ENCODE data around the gene IL4I1. TPM values are rescaled to one million over a fixed set of nuclear protein-coding genes. Genes with fewer than 3 reads are reported as not detected.

IL4I1 gene
- total RNA-seq = not detected in 2 replicates

GRCh38 chr19:49896863-49897621 is at the start of gene IL4I1:
TSS of gene IL4I1 (minus strand) at chr19:49896887. CDS start at chr19:49896160, 727 bp downstream.

GRCh38 chr19:49929121-49929610 is 32.5 kb upstream of the IL4I1 start, which contains the start of the genes ATF5 and NUP62:
TSS of gene ATF5 (plus strand) at chr19:49929205. CDS start at chr19:49930851, 1,646 bp downstream.
TSS of gene NUP62 (minus strand) at chr19:49929504. CDS start at chr19:49909807, 19,697 bp downstream.

GRCh38 chr19:49877020-49877878 is 19.4 kb downstream of the IL4I1 start, which contains the start of the genes AKT1S1 and TBC1D17:
TSS of gene AKT1S1 (minus strand) at chr19:49877355. CDS start at chr19:49873295, 4,060 bp downstream.
TSS of gene TBC1D17 (plus strand) at chr19:49877702. CDS start at chr19:49877724, 22 bp downstream.

GRCh38 chr19:49866933-49867782 is 29.5 kb downstream of the IL4I1 start, which contains the start of gene PNKP:
TSS of gene PNKP (minus strand) at chr19:49867576. CDS start at chr19:49867204, 372 bp downstream.

GRCh38 chr19:49850487-49851342 is 46.0 kb downstream of the IL4I1 start, which contains the start of gene PTOV1:
TSS of gene PTOV1 (plus strand) at chr19:49851159.

Other genes with a start within 250 kb of the IL4I1 start
- gene IRF3, start 231.0 kb downstream of the IL4I1 start, total RNA-seq = 71.1 and 83.8 TPM in 2 replicates
- gene BCL2L12, start 231.0 kb downstream of the IL4I1 start, total RNA-seq = 18.4 and 37.6 TPM in 2 replicates
- 301 and 446 TPM in 2 replicates for gene PRMT1, start 219.6 kb downstream of the IL4I1 start, total RNA-seq
- 1.3 and 4.1 TPM in 2 replicates for gene ADM5, start 207.3 kb downstream of the IL4I1 start, total RNA-seq
- 0.23 and 2.0 TPM in 2 replicates for gene CPT1C, start 205.8 kb downstream of the IL4I1 start, total RNA-seq
- gene TSKS, start 133.6 kb downstream of the IL4I1 start, total RNA-seq = not detected in 2 replicates
- 101 TPM in 2 replicates for gene AP2A1, start 129.9 kb downstream of the IL4I1 start, total RNA-seq
- 11.5 and 13.8 TPM in 2 replicates for gene FUZ, start 83.6 kb downstream of the IL4I1 start, total RNA-seq
- 18.7 and 20.5 TPM in 2 replicates for gene MED25, start 78.6 kb downstream of the IL4I1 start, total RNA-seq
- 44.3 and 45.9 TPM in 2 replicates for gene PTOV1, start 45.7 kb downstream of the IL4I1 start, total RNA-seq
- 55.1 and 66.5 TPM in 2 replicates for gene PNKP, start 29.3 kb downstream of the IL4I1 start, total RNA-seq
- gene AKT1S1, start 19.5 kb downstream of the IL4I1 start, total RNA-seq = 20.1 and 25.7 TPM in 2 replicates
- 11.6 and 15.2 TPM in 2 replicates for gene TBC1D17, start 19.2 kb downstream of the IL4I1 start, total RNA-seq
- gene ATF5, start 32.3 kb upstream of the IL4I1 start, total RNA-seq = 8.7 and 9.9 TPM in 2 replicates
- 37.4 and 57.8 TPM in 2 replicates for gene NUP62, start 32.6 kb upstream of the IL4I1 start, total RNA-seq
- gene SIGLEC11, start 64.3 kb upstream of the IL4I1 start, total RNA-seq = not detected in 2 replicates
- 22.0 and 29.4 TPM in 2 replicates for gene VRK3, start 128.5 kb upstream of the IL4I1 start, total RNA-seq
- gene ZNF473, start 129.1 kb upstream of the IL4I1 start, total RNA-seq = 5.6 and 7.2 TPM in 2 replicates